ENCODE data around the gene MTARC2. TPM values are rescaled to one million over a fixed set of nuclear protein-coding genes. Genes with fewer than 3 reads are reported as not detected.

Gene MTARC2
- total and polyA plus RNA-seq, 2 of the 4 experiments (the other 2 are of a cell fraction): 0.36 to 2.6 TPM

DNA sequence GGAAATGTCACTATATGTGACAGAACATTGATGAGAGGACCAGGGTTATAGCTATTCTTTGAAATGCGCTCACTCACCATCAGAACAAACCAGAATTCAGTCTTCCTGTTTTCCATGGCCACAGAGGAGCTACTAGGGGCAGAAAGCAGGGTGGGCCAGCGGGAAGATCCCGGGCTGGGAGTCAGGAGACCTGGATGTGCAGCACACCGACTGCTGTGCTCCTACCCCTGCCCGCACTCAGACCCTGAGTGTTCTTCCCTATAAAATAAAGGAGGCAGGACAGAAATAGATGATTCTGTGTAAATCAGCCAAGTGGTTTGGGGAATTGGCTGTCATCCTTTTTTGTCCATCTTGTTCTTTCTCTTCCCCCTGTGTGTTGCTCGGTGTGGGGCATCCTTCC, 59.6 kb downstream of the MTARC2 start:
- H4K8ac ChIP-seq (ENCODE audit: low read depth in 2 of 2, low read length in 2 of 2): no peak overlapping the region

More for the DNA sequence above, 59.6 kb downstream of the MTARC2 start:
- H2BK120ac ChIP-seq (ENCODE audit: low read depth, low read length): no peak overlapping the region
- dilution Hi-C loops (cut with HindIII; ENCODE audit: low sequenced_read_pairs, unreplicated experiment): no loop called here
- H3K9me1 ChIP-seq (ENCODE audit: insufficient read depth, low read length): no peaks in the 10 kb centered on the region
- BruUV-seq (replicated peaks): no TSS peak
- H2AFZ ChIP-seq (replicated peaks; ENCODE audit: low read length, poor library complexity): peak overlapping the region; percentile 37
- peaks cover 2% of the 10 kb centered on the region; the same call in 1 of the 2 replicates for H3K9me3 ChIP-seq (ENCODE audit: control insufficient read depth, insufficient read depth, low read length)
- H3K79me1 ChIP-seq (ENCODE audit: low read depth in 1 of 2, low read length in 2 of 2): no peaks in the 10 kb centered on the region
- H3K23ac ChIP-seq (ENCODE audit: low read depth, low read length): no peak overlapping the region
- CTCF ChIA-PET: interaction anchor here (1.1 kb wide), 1 partner anchor 527 kb away, joined by 3 read pairs; no protein-coding TSS in a partner anchor
- no peak overlapping the region for H3K4me2 ChIP-seq (ENCODE audit: low read depth, low read length)
- WGBS, 2 experiments (ENCODE audit: extremely low coverage in 2 of 2, insufficient read length in 1 of 2): 100% methylated on average over 1 of the region's 6 CpGs; no CpG with 5 or more reads in 1 of the 2 experiments
- H4K5ac ChIP-seq (ENCODE audit: low read depth, low read length): no peak overlapping the region
- H3K4ac ChIP-seq (ENCODE audit: low read depth, low read length): no peak overlapping the region
- TF ChIP-seq, protein P1, sequence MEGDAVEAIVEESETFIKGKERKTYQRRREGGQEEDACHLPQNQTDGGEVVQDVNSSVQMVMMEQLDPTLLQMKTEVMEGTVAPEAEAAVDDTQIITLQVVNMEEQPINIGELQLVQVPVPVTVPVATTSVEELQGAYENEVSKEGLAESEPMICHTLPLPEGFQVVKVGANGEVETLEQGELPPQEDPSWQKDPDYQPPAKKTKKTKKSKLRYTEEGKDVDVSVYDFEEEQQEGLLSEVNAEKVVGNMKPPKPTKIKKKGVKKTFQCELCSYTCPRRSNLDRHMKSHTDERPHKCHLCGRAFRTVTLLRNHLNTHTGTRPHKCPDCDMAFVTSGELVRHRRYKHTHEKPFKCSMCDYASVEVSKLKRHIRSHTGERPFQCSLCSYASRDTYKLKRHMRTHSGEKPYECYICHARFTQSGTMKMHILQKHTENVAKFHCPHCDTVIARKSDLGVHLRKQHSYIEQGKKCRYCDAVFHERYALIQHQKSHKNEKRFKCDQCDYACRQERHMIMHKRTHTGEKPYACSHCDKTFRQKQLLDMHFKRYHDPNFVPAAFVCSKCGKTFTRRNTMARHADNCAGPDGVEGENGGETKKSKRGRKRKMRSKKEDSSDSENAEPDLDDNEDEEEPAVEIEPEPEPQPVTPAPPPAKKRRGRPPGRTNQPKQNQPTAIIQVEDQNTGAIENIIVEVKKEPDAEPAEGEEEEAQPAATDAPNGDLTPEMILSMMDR (conservative IDR thresholded peaks at IDR 0.05; ENCODE audit: low read depth, low read length): no peak
- TF ChIP-seq RAD21 (IDR thresholded peaks at IDR 0.05; ENCODE audit: low read length) (no peak), CHD1 (IDR thresholded peaks at IDR 0.05; ENCODE audit: low read depth, low read length) (no peak), CEBPB (IDR thresholded peaks at IDR 0.05; ENCODE audit: low read depth, low read length) (no peak)
- TF ChIP-seq, protein P2, sequence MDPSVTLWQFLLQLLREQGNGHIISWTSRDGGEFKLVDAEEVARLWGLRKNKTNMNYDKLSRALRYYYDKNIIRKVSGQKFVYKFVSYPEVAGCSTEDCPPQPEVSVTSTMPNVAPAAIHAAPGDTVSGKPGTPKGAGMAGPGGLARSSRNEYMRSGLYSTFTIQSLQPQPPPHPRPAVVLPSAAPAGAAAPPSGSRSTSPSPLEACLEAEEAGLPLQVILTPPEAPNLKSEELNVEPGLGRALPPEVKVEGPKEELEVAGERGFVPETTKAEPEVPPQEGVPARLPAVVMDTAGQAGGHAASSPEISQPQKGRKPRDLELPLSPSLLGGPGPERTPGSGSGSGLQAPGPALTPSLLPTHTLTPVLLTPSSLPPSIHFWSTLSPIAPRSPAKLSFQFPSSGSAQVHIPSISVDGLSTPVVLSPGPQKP (IDR thresholded peaks at IDR 0.05; ENCODE audit: borderline replicate concordance, low read depth, low read length): no peak
- H2BK5ac ChIP-seq (ENCODE audit: low read depth, low read length, poor library complexity, severe bottlenecking): no peak overlapping the region
- no peak overlapping the region for H2BK20ac ChIP-seq (ENCODE audit: low read depth, low read length)
- H2BK15ac ChIP-seq (ENCODE audit: low read depth, low read length): no peak overlapping the region
- intact Hi-C loops (cut with micrococcal nuclease): no loop called here
- in situ Hi-C loops (cut with MboI; ENCODE audit: low sequenced_read_pairs): no loop called here
- no peak overlapping the region for H3K18ac ChIP-seq (ENCODE audit: low read depth, low read length)
- DNase-seq: no peak
- no peak overlapping the region for H3K4me3 ChIP-seq (ENCODE audit: insufficient read depth, low read depth, low read length)
- H3K14ac ChIP-seq (replicated peaks; ENCODE audit: low read depth, low read length): no peak overlapping the region
- POLR2A ChIA-PET (ENCODE audit: unreplicated experiment): no interaction called here
- ATAC-seq (ENCODE audit: low read depth): no peak
- no peaks in the 10 kb centered on the region for H3K36me3 ChIP-seq (ENCODE audit: control insufficient read depth, insufficient read depth, low read length)
- H3K9ac ChIP-seq (ENCODE audit: low read depth, low read length): no peak overlapping the region
- H2AK5ac ChIP-seq (ENCODE audit: low read depth, low read length): no peak overlapping the region; the same call in 1 of the 2 replicates
- peaks cover 10% of the 10 kb centered on the region; the same call in 1 of the 2 replicates for H3K4me1 ChIP-seq (ENCODE audit: control insufficient read depth, insufficient read depth, low read length)
- H4K91ac ChIP-seq (ENCODE audit: insufficient read depth, low read depth, low read length): no peak overlapping the region
- H3K56ac ChIP-seq (ENCODE audit: extremely low read depth, insufficient read depth, low read length): no peak overlapping the region
- H3K27ac ChIP-seq (ENCODE audit: insufficient read depth, low read length): no peak overlapping the region
- H4K20me1 ChIP-seq (ENCODE audit: insufficient read depth, low read length): no peaks in the 10 kb centered on the region
- peaks cover 2% of the 10 kb centered on the region; the same call in 1 of the 2 replicates for H3K27me3 ChIP-seq (ENCODE audit: control insufficient read depth, insufficient read depth, low read length)
- H2AK9ac ChIP-seq (replicated peaks; ENCODE audit: low read depth, low read length, poor library complexity): no peak overlapping the region
